Measurements from ENCODE around the gene HRH2.
"Not testable (repeated sequence)": the region's sequence is repeated elsewhere in the genome, so short reads cannot be mapped to it uniquely, and the experiment has no call there.

HRH2 gene

GRCh38 chr5:175649967-175650366, 7.9 kb upstream of the HRH2 start:
- no peak for DNase-seq (ENCODE audit: low spot score)

DNA sequence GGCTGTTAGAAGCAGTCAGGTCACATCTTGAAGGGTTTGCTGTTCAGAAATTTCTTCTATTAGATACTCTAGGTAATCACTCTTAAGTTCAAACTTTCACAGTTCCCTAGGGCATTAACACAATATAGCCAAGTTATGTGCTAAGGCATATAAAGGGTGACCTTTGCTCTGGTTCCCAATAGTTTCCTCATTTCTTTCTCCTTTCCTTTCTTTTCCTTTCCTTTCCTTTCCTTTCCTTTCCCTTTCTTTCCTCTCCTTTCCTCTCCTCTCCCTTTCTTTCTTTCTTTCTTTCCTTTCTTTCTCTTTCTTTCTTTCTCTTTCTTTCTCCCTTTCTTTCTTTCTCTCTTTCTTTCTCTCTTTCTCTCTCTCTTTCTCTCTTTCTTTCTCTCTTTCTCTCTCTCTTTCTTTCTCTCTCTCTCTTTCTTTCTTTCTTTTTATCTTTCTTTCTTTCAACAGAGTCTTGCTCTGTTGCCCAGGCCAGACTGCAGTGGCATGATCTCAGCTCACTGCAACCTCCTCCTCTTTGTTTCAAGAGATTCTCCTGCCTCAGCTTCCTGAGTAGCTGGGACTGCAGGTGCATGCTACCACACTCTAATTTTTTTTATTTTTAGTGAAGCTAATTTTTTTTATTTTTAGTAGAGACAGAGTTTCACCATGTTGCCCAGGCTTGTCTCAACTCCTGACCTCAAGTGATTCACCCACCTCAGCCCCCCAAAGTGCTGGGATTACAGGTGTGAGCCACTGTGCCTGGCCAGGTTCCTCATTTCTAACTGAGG, 7.3 kb upstream of the HRH2 start:
- DNase-seq (ENCODE audit: low spot score): not testable (repeated sequence)

DNA sequence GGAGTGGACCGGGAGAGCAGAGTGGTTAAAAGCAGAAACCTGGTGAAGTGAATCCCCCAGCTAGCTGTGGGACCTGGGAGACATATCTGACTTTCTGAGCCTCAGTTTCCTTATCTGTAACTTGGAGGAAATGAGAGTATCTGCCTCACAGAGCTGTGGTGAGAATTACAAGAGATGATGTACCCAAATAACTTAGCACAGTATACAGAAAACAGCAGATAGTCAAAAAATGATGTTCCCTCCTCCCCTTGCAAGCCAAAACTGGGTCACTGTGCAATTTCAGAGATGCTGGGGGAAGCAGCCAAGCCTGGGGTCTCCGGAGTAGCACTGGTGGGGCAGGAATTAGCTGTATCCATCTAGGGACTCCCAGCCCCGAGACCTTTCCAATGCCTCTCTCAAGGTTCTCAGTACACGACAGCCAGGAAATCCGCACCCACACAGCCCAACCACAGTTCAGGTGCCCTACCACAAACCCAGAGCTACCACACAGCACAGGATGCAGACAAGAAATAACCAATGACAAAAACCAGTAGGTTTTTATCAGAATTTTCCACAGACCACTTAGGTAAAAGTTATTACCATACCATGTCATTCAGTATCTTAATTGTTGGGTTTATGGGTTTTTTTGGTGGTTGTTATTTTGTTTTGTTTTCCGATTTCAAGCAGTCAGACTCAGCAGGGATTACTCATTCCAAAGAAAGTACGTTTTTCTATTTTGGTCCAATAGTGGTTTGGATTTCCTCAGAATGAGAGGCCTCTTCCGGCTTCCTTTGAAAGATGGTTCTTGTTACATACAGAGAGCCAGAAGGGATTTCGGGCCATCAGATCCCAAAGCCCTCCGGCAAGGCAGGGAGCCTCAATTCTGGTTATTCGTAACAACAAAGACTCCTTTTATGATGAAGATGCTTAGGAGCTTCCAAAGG, 4.9 kb upstream of the HRH2 start:
- DNase-seq (ENCODE audit: low spot score): no peak

DNA sequence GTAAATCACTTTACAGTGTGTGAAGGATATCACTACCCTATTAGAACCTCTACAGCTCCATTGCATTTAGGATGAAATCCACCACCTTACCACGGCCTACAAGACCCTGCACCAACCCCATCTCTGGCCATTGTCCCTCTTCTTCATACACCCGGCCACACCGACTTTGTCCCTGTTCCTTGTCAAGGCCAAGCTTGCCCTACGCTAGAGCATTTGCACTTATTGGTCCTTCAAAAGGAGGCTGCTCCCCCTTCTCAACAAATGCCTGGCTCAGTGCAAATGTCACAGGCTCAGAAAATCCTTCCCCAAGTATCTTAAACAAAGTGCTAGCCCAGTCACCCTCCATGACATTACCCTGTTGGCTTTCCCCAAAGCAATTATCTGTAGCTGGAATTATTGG, 4.1 kb upstream of the HRH2 start:
- no peak for DNase-seq (ENCODE audit: low spot score)

- no peak for DNase-seq (ENCODE audit: low spot score)
Observed at GRCh38 chr5:175654339-175654738, 3.5 kb upstream of the HRH2 start.

DNA sequence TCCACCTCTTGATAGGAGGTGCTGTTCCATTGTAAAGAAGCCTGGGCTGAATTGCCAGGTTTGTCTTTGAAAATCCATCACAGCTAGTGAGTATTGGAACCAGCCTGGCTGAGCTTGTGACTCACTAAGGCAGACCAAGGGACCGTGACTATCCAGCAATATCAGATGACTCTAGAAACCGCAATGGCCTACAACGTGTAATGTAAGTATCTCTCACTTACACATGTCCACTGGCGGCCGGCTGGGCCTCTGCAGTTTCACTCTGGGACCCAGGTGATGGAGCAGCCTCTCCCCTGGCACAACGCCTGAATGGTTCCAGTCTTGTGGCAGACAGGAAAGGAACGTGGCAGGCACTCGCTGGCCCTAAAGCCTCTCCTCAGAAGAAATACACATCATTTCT, 3.1 kb upstream of the HRH2 start:
- no peak for DNase-seq (ENCODE audit: low spot score)

GRCh38 chr5:175655411-175655810, 2.5 kb upstream of the HRH2 start:
- DNase-seq (ENCODE audit: low spot score): no peak

DNA sequence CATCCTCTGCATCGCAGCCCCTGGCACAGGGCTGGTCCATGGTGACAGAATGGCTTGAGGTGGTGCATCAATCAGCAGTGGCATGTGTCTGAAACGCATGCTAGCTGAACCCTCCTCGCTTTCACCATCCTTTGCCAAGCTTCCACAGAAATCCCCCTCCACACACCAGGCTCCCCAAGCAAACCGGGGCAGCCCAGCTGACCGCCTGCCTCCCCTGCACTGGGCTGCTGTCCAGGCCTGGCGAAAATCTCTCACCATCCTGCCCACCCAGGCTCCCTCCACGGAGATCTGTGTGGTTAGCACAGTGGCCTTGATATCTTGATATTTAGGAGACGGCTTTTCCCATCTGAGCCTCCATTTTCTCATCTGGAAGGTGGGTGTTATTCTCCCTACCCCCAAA, 905 bp upstream of the HRH2 start:
- no peak for DNase-seq (ENCODE audit: low spot score)

DNA sequence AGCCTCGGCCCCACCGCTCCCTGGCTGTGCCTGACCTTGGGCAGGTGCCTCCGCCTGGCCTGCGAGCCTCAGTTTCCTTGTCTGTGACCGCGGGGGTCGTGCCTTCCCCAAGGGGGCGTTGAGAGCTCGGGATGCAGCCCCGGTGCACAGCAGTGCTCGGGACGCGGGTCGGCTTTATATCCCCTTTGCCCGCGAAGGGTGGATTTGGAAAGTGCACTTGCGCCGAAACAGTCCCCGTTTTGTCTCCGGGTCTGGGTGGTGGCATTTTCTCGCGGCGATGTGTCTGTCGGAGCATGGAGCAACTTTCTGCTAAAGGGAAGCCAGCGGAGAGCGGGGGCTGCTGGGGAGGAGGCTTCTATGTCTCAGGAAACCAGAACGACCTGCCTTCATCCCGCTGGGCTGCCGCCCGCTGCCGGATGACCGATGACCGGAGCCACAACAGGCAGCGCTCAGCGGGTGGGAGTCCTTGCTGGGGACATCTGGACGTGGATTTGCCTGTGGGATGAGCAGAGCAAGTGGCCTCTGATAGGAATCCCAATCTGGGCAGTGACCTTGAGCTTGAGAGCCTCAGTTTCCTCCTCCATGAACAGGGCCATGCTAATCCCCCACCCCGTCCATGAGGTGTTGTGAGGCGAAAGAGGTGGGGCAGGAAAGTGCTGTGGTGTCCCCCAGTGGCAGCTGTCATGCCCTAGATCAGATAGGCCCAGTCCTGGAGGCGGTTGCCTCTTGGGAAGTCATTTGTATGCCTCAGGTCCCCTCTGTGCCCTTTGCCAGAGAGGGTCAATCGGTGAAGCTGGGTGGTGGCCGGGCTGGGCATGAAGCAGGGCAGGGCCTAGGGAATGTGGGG, 651 bp downstream of the HRH2 start:
- no peak for DNase-seq (ENCODE audit: low spot score)

DNA sequence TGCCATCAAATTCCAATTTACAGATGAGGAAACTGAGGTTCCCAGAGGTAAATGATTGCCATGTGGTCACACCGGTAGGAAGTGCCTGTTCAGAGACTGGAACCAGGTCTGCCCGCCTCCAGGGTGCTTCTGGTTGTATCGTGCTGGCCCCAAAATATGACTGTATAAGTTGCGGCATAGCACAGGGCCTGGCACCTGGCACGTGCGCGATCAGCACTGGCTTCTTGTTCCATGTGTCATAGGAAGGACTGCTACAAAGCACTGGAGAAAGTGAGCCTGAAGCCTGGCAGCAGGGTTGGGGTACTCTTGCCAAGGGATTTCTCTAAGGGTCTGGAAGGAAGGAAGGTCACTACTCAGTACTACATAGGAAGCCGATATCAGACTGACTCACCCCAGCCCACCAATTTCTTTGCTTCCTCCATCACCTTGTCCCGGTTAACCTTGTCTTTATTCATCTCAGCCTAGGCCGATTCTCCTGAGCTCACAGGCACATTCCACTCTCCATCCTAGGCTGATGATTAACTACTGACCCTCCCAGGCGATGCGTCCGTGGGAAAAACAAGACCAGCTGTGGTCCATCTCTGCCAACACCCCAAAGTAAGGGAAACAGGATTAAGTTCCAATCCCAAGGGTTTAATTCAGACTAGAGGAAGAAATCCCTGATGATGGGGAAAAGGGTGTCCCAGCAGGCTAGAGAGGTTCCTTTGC, 1.8 kb downstream of the HRH2 start:
- DNase-seq (ENCODE audit: low spot score): no peak

DNA sequence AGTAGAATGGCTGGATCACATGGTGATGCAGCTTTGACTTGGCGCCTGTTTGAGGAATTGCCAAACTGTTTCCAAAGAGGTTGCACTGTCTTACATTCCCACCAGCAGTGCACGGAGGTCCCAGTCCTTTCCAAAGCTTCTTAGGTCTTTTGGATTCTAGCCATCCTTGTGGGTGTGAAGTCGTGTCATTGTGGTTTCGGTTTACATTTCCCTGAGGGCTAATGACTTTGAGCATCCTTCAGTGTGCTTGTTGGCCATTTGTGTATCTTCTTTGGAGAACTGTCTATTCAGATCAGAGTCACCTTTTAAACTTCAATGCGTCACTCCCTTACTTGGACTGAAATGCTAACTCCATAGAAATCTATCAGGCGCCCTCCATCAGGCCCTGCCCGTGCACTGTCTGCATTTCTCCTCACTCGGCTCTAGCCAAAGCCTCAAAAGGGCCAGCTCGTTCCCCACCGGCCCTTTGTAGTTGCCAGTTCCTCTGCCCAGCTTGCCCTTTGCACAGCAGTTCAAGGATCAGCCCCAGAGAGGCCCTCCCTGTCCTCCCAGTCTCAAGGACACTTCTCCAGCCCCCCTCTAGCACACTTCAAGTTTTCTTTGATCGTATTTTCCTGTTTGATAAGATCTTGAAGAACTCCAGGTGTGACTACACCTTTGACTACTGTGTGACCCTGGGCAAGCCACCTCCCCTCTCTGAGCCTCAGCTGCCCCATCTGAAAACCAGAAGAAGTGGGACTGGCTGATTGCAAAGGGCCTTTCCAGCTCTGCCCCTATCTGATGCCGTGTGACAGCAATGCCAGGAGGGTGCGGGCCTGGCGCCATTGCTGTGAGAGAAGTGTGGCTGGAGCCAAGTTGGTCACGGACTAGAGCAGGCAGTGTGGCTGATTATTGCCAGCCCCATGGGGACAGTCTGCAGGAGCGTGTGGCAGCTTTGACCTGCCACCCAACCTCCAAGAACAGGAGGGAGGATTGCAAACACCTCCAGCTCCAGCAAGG, 5.6 kb downstream of the HRH2 start:
- DNase-seq (ENCODE audit: low spot score): no peak

DNA sequence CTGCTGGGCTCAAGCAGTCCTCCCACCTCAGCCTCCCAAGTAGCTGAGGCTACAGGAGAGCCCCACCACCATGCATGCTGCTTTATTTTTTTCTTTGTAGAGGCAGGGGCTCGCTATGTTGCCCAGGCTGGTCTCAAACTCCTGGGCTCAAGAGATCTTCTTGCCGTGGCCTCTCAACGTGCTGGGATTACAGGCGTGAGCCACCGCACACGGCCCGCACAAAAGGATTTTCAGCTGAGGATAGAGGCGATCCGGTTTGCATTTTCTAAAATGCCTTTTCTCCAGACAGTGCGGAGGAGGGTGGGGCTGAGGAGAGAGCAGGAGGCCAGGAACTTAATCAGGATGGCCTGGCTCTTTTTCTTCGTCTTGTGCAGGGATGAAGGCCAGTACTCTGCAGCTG, 6.9 kb downstream of the HRH2 start:
- no peak for DNase-seq (ENCODE audit: low spot score)

DNA sequence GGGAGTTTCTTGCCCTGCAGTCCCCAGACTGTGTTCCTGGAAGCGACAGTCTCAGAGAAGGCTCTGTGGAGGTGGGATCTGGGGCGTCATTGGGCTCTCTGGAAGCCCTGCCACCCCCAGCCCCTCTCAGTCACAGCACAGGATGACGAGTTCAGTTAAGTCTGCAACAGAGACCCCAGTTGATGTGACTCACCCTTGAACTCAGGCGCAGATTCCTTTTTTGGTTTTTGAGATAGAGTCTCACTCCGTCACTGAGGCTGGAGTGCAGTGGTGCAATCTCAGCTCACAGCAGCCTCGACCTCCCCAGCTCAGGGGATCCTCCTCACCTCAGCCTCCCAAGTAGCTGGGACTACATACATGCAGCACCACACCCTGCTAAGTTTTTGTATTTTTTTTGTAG, 8.3 kb downstream of the HRH2 start:
- DNase-seq (ENCODE audit: low spot score): no peak

DNA sequence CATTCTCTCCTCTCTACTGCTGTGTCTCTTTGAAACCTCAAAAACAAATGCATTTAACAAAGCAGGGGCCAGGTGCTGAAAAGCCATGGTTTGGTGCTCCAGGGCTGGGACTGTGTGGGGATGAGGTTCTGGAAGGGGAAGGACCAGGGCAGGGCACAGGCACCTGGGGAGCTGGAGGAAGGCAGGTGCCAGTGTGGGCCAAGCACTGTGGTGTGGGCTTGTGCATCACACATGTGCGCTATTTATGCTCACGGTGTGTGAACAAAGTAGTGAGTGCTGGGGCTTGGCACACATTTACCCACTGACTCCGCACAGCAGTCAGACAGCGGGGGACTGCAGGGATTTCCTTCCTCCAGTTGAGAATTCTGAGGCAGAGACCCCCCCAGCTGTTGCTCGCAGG, 10.1 kb downstream of the HRH2 start:
- no peak for DNase-seq (ENCODE audit: low spot score)

- DNase-seq (ENCODE audit: low spot score): no peak
Observed at GRCh38 chr5:175670372-175670771, 12.5 kb downstream of the HRH2 start.

GRCh38 chr5:175671013-175671412, 13.1 kb downstream of the HRH2 start:
- DNase-seq (ENCODE audit: low spot score): no peak

GRCh38 chr5:175672976-175673648, 15.2 kb downstream of the HRH2 start:
- DNase-seq (ENCODE audit: low spot score): no peak

DNA sequence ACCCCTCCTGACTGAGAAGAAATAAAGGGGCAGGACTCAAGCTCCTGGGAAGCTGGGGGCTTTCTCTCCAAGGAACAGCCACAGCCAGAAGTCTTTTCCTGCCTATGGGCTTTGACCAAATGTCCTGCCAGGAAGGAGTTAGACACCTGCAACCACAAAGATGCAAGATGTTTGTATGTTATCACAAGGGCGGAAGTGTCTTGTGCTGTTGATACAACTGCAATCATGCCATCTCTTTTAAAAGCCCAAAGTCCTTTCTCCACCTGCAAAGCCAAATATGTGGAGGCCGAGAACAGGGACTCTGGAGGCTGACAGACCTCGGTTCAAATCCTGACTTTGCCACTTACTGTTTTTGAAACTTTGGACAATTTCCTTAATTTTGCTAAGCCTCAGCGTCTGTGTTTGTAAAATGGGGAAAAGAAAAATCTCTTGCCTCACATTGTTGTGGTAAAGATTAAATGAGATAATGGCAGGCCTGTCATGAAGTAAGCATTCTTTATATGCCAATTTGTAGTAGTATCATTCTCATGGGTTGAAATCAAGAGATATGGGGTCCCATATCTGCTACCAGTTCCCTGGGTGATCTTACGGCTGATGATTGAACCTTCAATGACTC, 17.0 kb downstream of the HRH2 start:
- no peak for DNase-seq (ENCODE audit: low spot score)

DNA sequence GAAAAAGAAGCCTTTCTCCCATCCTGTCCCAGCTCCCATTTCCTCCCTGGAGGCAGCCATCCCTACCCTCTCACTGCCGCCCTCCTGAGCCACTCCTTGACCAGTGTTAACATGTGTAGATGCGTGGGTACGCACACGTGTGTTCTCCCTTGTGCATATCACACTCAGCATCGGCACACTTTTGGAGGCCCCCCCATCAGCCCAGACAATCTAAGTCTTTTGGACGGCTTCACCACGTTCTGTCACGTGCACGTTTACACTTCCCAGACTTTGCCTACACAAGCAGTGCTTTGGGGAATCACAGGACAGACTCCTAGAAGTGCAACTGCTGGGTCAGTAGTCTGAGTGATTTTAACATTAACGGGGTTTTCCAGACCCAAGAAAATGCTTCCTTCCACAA, 18.0 kb downstream of the HRH2 start:
- no peak for DNase-seq (ENCODE audit: low spot score)

Data from globus pallidus (tissue), 1 donor.